Measurements from ENCODE around the gene CEP104. TPM values are rescaled to one million over a fixed set of nuclear protein-coding genes. Genes with fewer than 3 reads are reported as not detected.

CEP104 gene
- polyA plus RNA-seq, 1 donor (not counting 4 experiments of a cell fraction or from before 2014, with no cell fraction given) = 35.7 TPM

GRCh38 chr1:3777078-3777547 is 79.9 kb downstream of the CEP104 start:
- Histone ChIP-seq H3K36me3 (ENCODE audit: control insufficient read depth in 2 of 2, extremely low read depth in 1 of 2, insufficient read depth in 2 of 2, low read length in 2 of 2) (peaks cover 12 to 17% of the 10 kb centered on the region in 2 experiments), H3K4me3 (ENCODE audit: control insufficient read depth in 2 of 3, extremely low read depth in 1 of 3, insufficient read depth in 2 of 3, low read depth in 1 of 3, low read length in 3 of 3) (no peak overlapping the region), H3K4me2 (ENCODE audit: control insufficient read depth, extremely low read depth, insufficient read depth, low read depth, low read length) (no peak overlapping the region), H3K27me3 (ENCODE audit: control insufficient read depth, extremely low read depth, insufficient read depth, low read length) (no peaks in the 10 kb centered on the region), H3K4me1 (ENCODE audit: control insufficient read depth, extremely low read depth, insufficient read depth, low read length) (peaks cover 5% of the 10 kb centered on the region), H3K27ac (ENCODE audit: control insufficient read depth, insufficient read depth, low read length) (no peak overlapping the region), H3K9ac (ENCODE audit: control insufficient read depth, extremely low read depth, insufficient read depth, low read length) (no peak overlapping the region), H4K20me1 (ENCODE audit: control insufficient read depth, extremely low read depth, insufficient read depth, low read length) (no peaks in the 10 kb centered on the region), H3K9me3 (ENCODE audit: control insufficient read depth, low read depth, low read length) (no peaks in the 10 kb centered on the region), H2AFZ (ENCODE audit: control insufficient read depth, low read length) (no peak overlapping the region), H3K9me1 (ENCODE audit: control insufficient read depth, extremely low read depth, insufficient read depth, low read length) (no peaks in the 10 kb centered on the region), H3K79me2 (ENCODE audit: control insufficient read depth, insufficient read depth, low read length) (no peaks in the 10 kb centered on the region)
- TF ChIP-seq EZH2 (IDR thresholded peaks at IDR 0.05; ENCODE audit: low read length) = no peak
- no peak for TF ChIP-seq CTCF (optimal IDR thresholded peaks at IDR 0.05 in 1 of 3, IDR thresholded peaks at IDR 0.05 in 1 of 3, conservative IDR thresholded peaks at IDR 0.05 in 1 of 3; ENCODE audit: extremely low read depth in 1 of 3, insufficient read depth in 2 of 3, low read length in 3 of 3)
- dilution Hi-C loops (cut with MboI; ENCODE audit: extremely low pct_ligation_motif_present, low sequenced_read_pairs) = no loop called here
- DNase-seq (ENCODE audit: low read depth, low spot score) (no peak), FAIRE-seq (no peak)

DNA sequence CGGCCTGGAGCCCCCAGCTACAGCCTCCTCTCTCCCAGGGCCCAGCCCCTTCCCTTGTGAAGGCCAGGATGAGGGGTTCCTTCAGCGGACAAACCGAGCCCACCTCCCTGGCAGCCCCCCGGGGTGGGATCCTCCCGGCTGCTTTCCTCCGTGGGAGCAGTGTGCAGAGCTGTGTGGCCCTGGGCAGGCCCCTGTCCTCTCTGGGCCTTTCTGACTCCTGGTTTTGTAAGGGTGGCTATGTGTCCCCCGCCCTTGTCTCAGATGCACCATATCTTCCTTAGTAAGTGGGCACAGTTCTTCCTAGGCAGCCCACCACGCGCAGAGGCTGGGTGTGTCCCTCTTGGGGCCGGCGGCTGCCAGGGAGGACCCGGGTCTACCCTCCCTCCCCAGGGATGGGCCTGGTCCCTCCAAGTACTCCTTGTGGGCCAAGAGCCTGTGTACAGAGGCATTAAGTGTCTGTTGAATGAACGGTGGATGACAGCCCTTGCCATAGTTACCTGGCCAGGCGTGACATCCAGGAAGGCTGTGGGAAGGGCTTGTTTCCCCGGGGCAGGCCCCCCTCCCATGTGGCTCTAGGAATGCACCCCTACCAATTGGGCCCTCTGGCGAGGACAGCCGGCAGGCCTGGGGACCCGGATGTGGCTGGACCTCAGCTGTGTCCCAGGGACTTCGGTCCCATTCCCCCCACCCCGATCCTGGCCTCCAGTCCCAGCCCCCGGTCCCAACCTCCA is 80.6 kb downstream of the CEP104 start:
- Histone ChIP-seq H3K36me3 (ENCODE audit: control insufficient read depth in 2 of 2, extremely low read depth in 1 of 2, insufficient read depth in 2 of 2, low read length in 2 of 2) (peaks cover 9 to 12% of the 10 kb centered on the region in 2 experiments), H3K4me1 (ENCODE audit: control insufficient read depth, extremely low read depth, insufficient read depth, low read length) (peaks cover 5% of the 10 kb centered on the region), H3K27me3 (ENCODE audit: control insufficient read depth, extremely low read depth, insufficient read depth, low read length) (no peaks in the 10 kb centered on the region), H3K4me3 (ENCODE audit: control insufficient read depth in 2 of 3, extremely low read depth in 1 of 3, insufficient read depth in 2 of 3, low read depth in 1 of 3, low read length in 3 of 3) (no peak overlapping the region), H3K9me3 (ENCODE audit: control insufficient read depth, low read depth, low read length) (no peaks in the 10 kb centered on the region), H4K20me1 (ENCODE audit: control insufficient read depth, extremely low read depth, insufficient read depth, low read length) (no peaks in the 10 kb centered on the region), H2AFZ (ENCODE audit: control insufficient read depth, low read length) (no peak overlapping the region), H3K9ac (ENCODE audit: control insufficient read depth, extremely low read depth, insufficient read depth, low read length) (no peak overlapping the region), H3K79me2 (ENCODE audit: control insufficient read depth, insufficient read depth, low read length) (no peaks in the 10 kb centered on the region), H3K9me1 (ENCODE audit: control insufficient read depth, extremely low read depth, insufficient read depth, low read length) (no peaks in the 10 kb centered on the region), H3K4me2 (ENCODE audit: control insufficient read depth, extremely low read depth, insufficient read depth, low read depth, low read length) (no peak overlapping the region), H3K27ac (ENCODE audit: control insufficient read depth, insufficient read depth, low read length) (no peak overlapping the region)
- no peak for TF ChIP-seq CTCF (optimal IDR thresholded peaks at IDR 0.05 in 1 of 3, IDR thresholded peaks at IDR 0.05 in 1 of 3, conservative IDR thresholded peaks at IDR 0.05 in 1 of 3; ENCODE audit: extremely low read depth in 1 of 3, insufficient read depth in 2 of 3, low read length in 3 of 3)
- TF ChIP-seq EZH2 (IDR thresholded peaks at IDR 0.05; ENCODE audit: low read length) = no peak
- dilution Hi-C loops (cut with MboI; ENCODE audit: extremely low pct_ligation_motif_present, low sequenced_read_pairs) = no loop called here
- FAIRE-seq (no peak), DNase-seq (ENCODE audit: low read depth, low spot score) (no peak)

Data from keratinocyte (primary cell).